ENCODE results near the gene SUPT5H.

The SUPT5H gene

GRCh38 chr19:39419003-39419402 lies 26.4 kb upstream of the SUPT5H start:
- TF ChIP-seq CTCF (IDR thresholded peaks at IDR 0.05; ENCODE audit: low read length) (no peak), EZH2phosphoT487 (IDR thresholded peaks at IDR 0.05; ENCODE audit: low read length) (no peak), EZH2 (optimal IDR thresholded peaks at IDR 0.05; ENCODE audit: low read depth, low read length) (no peak)
- H3K4me2 ChIP-seq (ENCODE audit: low read depth, low read length), result no peak overlapping the region
- no peaks in the 10 kb centered on the region for H3K36me3 ChIP-seq (replicated peaks; ENCODE audit: insufficient read depth, low read length)
- no peaks in the 10 kb centered on the region for H3K4me1 ChIP-seq (ENCODE audit: low read length)
- no peak overlapping the region for H3K4me3 ChIP-seq (ENCODE audit: low read length)
- H2AFZ ChIP-seq (ENCODE audit: low read length), result no peak overlapping the region
- no peak overlapping the region for H3K9ac ChIP-seq (ENCODE audit: low read length)
- H3K9me3 ChIP-seq (replicated peaks; ENCODE audit: insufficient read depth, low read length), result no peaks in the 10 kb centered on the region
- DNase-seq, result no peak
- no peaks in the 10 kb centered on the region for H3K27me3 ChIP-seq (replicated peaks; ENCODE audit: insufficient read depth, low read length)
- no peaks in the 10 kb centered on the region for H3K79me2 ChIP-seq (ENCODE audit: low read length)
- H4K20me1 ChIP-seq (ENCODE audit: insufficient read depth, low read length), result no peaks in the 10 kb centered on the region
- H3K27ac ChIP-seq (ENCODE audit: low read length), result no peak overlapping the region
- no peaks in the 10 kb centered on the region for H3K9me2 ChIP-seq (replicated peaks; ENCODE audit: insufficient read depth, low read length)
- H3F3A ChIP-seq (ENCODE audit: insufficient read depth, low read length), result no peaks in the 10 kb centered on the region; the same call in 1 of the 2 replicates

- H3K9me3 ChIP-seq (replicated peaks; ENCODE audit: insufficient read depth, low read length), result no peaks in the 10 kb centered on the region
- TF ChIP-seq EZH2 (optimal IDR thresholded peaks at IDR 0.05; ENCODE audit: low read depth, low read length) (no peak), CTCF (IDR thresholded peaks at IDR 0.05; ENCODE audit: low read length) (no peak), EZH2phosphoT487 (IDR thresholded peaks at IDR 0.05; ENCODE audit: low read length) (no peak)
- no peak for DNase-seq
Observed at GRCh38 chr19:39420769-39421168, 24.6 kb upstream of the SUPT5H start.

GRCh38 chr19:39422020-39422419 lies 23.4 kb upstream of the SUPT5H start:
- no peak for TF ChIP-seq EZH2 (optimal IDR thresholded peaks at IDR 0.05; ENCODE audit: low read depth, low read length)
- TF ChIP-seq CTCF (IDR thresholded peaks at IDR 0.05; ENCODE audit: low read length), result no peak
- TF ChIP-seq EZH2phosphoT487 (IDR thresholded peaks at IDR 0.05; ENCODE audit: low read length), result no peak
- H3K4me3 ChIP-seq (ENCODE audit: low read length), result no peak overlapping the region
- no peaks in the 10 kb centered on the region for H3K9me3 ChIP-seq (replicated peaks; ENCODE audit: insufficient read depth, low read length)
- H3K4me1 ChIP-seq (ENCODE audit: low read length), result no peaks in the 10 kb centered on the region
- no peaks in the 10 kb centered on the region for H3K36me3 ChIP-seq (replicated peaks; ENCODE audit: insufficient read depth, low read length)
- H2AFZ ChIP-seq (ENCODE audit: low read length), result no peak overlapping the region
- no peaks in the 10 kb centered on the region for H3F3A ChIP-seq (ENCODE audit: insufficient read depth, low read length)
- no peak overlapping the region for H3K9ac ChIP-seq (ENCODE audit: low read length)
- H3K27ac ChIP-seq (ENCODE audit: low read length), result no peak overlapping the region
- peaks cover 4% of the 10 kb centered on the region; the same call in 1 of the 2 replicates for H3K27me3 ChIP-seq (replicated peaks; ENCODE audit: insufficient read depth, low read length)
- no peaks in the 10 kb centered on the region for H3K9me2 ChIP-seq (replicated peaks; ENCODE audit: insufficient read depth, low read length)
- no peak for DNase-seq
- no peaks in the 10 kb centered on the region for H3K79me2 ChIP-seq (ENCODE audit: low read length)
- no peaks in the 10 kb centered on the region for H4K20me1 ChIP-seq (ENCODE audit: insufficient read depth, low read length)
- no peak overlapping the region for H3K4me2 ChIP-seq (ENCODE audit: low read depth, low read length)

More at GRCh38 chr19:39420769-39421168, 24.6 kb upstream of the SUPT5H start:
- no peaks in the 10 kb centered on the region for H3K9me2 ChIP-seq (replicated peaks; ENCODE audit: insufficient read depth, low read length)
- H4K20me1 ChIP-seq (ENCODE audit: insufficient read depth, low read length), result no peaks in the 10 kb centered on the region
- H3K27me3 ChIP-seq (replicated peaks; ENCODE audit: insufficient read depth, low read length), result no peaks in the 10 kb centered on the region; the same call in 1 of the 2 replicates
- no peak overlapping the region for H3K4me2 ChIP-seq (ENCODE audit: low read depth, low read length)
- no peak overlapping the region for H2AFZ ChIP-seq (ENCODE audit: low read length)
- H3K27ac ChIP-seq (ENCODE audit: low read length), result no peak overlapping the region
- H3K36me3 ChIP-seq (replicated peaks; ENCODE audit: insufficient read depth, low read length), result no peaks in the 10 kb centered on the region
- H3K9ac ChIP-seq (ENCODE audit: low read length), result no peak overlapping the region
- no peaks in the 10 kb centered on the region for H3F3A ChIP-seq (ENCODE audit: insufficient read depth, low read length)
- H3K4me3 ChIP-seq (ENCODE audit: low read length), result no peak overlapping the region
- H3K4me1 ChIP-seq (ENCODE audit: low read length), result no peaks in the 10 kb centered on the region
- no peaks in the 10 kb centered on the region for H3K79me2 ChIP-seq (ENCODE audit: low read length)
